ENCODE results near the gene ZBTB38. TPM values are rescaled to one million over a fixed set of nuclear protein-coding genes. Genes with fewer than 3 reads are reported as not detected.

ZBTB38 gene
- total RNA-seq, 1 experiment from 2014 or later: 12.3 TPM

DNA sequence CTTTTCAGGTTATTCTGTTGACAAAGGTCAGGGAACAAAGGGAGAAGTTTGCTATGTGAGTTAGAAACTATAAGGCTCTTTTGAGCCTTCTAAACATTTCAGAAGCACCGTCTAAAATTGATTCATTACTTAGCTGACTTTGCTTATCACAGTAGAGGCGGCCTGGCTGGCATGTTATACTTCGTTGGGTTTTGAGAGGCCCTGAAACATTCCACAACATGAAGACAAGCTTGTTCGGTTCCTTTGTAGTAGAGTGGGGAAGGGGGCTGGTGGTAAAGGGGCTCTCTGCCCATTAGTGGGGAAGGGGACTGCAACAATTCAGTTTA, 23.6 kb downstream of the ZBTB38 start (continued):
- TF ChIP-seq, protein P1, sequence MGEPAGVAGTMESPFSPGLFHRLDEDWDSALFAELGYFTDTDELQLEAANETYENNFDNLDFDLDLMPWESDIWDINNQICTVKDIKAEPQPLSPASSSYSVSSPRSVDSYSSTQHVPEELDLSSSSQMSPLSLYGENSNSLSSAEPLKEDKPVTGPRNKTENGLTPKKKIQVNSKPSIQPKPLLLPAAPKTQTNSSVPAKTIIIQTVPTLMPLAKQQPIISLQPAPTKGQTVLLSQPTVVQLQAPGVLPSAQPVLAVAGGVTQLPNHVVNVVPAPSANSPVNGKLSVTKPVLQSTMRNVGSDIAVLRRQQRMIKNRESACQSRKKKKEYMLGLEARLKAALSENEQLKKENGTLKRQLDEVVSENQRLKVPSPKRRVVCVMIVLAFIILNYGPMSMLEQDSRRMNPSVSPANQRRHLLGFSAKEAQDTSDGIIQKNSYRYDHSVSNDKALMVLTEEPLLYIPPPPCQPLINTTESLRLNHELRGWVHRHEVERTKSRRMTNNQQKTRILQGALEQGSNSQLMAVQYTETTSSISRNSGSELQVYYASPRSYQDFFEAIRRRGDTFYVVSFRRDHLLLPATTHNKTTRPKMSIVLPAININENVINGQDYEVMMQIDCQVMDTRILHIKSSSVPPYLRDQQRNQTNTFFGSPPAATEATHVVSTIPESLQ (CRISPR knock-in tag; IDR thresholded peaks at IDR 0.05): no peak
- TF ChIP-seq NR3C1 (CRISPR knock-in tag; conservative IDR thresholded peaks at IDR 0.05; ENCODE audit: low read depth): no peak
- TF ChIP-seq, protein P2, sequence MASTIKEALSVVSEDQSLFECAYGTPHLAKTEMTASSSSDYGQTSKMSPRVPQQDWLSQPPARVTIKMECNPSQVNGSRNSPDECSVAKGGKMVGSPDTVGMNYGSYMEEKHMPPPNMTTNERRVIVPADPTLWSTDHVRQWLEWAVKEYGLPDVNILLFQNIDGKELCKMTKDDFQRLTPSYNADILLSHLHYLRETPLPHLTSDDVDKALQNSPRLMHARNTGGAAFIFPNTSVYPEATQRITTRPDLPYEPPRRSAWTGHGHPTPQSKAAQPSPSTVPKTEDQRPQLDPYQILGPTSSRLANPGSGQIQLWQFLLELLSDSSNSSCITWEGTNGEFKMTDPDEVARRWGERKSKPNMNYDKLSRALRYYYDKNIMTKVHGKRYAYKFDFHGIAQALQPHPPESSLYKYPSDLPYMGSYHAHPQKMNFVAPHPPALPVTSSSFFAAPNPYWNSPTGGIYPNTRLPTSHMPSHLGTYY (CRISPR knock-in tag; IDR thresholded peaks at IDR 0.05): no peak

DNA sequence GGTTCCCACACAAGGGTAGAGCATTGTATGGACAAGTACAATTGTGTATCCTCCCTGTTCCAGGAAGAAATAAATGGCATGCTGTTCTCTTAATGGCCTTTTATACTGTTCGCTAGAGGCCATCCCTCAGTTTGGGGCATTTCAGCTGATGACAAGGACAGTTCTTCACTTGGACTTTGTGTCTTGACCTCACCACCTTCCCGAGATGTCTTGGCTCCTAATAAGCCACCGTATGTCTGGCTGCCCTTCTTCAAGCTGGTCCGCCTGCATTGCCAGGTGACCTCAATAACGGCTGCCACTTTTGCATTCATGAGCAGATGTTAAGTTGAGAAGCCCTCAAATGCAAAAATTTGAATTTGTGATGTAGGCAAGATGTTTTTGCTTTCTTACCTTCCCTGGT, 24.1 kb downstream of the ZBTB38 start:
- H3K4me1 Mint-ChIP-seq: peaks cover 40% of the 10 kb centered on the region
- no peak overlapping the region for H3K27ac Mint-ChIP-seq
- ATAC-seq: no peak
- POLR2A ChIA-PET: no interaction called here
- TF ChIP-seq, protein P3, sequence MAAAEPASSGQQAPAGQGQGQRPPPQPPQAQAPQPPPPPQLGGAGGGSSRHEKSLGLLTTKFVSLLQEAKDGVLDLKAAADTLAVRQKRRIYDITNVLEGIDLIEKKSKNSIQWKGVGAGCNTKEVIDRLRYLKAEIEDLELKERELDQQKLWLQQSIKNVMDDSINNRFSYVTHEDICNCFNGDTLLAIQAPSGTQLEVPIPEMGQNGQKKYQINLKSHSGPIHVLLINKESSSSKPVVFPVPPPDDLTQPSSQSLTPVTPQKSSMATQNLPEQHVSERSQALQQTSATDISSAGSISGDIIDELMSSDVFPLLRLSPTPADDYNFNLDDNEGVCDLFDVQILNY (CRISPR knock-in tag; IDR thresholded peaks at IDR 0.05): no peak
- TF ChIP-seq, protein P4, sequence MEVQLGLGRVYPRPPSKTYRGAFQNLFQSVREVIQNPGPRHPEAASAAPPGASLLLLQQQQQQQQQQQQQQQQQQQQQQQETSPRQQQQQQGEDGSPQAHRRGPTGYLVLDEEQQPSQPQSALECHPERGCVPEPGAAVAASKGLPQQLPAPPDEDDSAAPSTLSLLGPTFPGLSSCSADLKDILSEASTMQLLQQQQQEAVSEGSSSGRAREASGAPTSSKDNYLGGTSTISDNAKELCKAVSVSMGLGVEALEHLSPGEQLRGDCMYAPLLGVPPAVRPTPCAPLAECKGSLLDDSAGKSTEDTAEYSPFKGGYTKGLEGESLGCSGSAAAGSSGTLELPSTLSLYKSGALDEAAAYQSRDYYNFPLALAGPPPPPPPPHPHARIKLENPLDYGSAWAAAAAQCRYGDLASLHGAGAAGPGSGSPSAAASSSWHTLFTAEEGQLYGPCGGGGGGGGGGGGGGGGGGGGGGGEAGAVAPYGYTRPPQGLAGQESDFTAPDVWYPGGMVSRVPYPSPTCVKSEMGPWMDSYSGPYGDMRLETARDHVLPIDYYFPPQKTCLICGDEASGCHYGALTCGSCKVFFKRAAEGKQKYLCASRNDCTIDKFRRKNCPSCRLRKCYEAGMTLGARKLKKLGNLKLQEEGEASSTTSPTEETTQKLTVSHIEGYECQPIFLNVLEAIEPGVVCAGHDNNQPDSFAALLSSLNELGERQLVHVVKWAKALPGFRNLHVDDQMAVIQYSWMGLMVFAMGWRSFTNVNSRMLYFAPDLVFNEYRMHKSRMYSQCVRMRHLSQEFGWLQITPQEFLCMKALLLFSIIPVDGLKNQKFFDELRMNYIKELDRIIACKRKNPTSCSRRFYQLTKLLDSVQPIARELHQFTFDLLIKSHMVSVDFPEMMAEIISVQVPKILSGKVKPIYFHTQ (CRISPR knock-in tag; IDR thresholded peaks at IDR 0.05): no peak
- TF ChIP-seq, protein P5, sequence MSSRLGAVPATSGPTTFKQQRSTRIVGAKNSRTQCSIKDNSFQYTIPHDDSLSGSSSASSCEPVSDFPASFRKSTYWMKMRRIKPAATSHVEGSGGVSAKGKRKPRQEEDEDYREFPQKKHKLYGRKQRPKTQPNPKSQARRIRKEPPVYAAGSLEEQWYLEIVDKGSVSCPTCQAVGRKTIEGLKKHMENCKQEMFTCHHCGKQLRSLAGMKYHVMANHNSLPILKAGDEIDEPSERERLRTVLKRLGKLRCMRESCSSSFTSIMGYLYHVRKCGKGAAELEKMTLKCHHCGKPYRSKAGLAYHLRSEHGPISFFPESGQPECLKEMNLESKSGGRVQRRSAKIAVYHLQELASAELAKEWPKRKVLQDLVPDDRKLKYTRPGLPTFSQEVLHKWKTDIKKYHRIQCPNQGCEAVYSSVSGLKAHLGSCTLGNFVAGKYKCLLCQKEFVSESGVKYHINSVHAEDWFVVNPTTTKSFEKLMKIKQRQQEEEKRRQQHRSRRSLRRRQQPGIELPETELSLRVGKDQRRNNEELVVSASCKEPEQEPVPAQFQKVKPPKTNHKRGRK (CRISPR knock-in tag; IDR thresholded peaks at IDR 0.05; ENCODE audit: borderline replicate concordance): no peak
- TF ChIP-seq MXD4 (CRISPR knock-in tag; IDR thresholded peaks at IDR 0.05; ENCODE audit: borderline replicate concordance): no peak
- TF ChIP-seq OVOL2 (CRISPR knock-in tag; IDR thresholded peaks at IDR 0.05; ENCODE audit: borderline replicate concordance): no peak
- TF ChIP-seq HMGA2 (CRISPR knock-in tag; IDR thresholded peaks at IDR 0.05): no peak
- TF ChIP-seq, protein P6, sequence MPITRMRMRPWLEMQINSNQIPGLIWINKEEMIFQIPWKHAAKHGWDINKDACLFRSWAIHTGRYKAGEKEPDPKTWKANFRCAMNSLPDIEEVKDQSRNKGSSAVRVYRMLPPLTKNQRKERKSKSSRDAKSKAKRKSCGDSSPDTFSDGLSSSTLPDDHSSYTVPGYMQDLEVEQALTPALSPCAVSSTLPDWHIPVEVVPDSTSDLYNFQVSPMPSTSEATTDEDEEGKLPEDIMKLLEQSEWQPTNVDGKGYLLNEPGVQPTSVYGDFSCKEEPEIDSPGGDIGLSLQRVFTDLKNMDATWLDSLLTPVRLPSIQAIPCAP (CRISPR knock-in tag; IDR thresholded peaks at IDR 0.05): no peak
- TF ChIP-seq JAZF1 (CRISPR knock-in tag; IDR thresholded peaks at IDR 0.05): no peak
- TF ChIP-seq, protein P7, sequence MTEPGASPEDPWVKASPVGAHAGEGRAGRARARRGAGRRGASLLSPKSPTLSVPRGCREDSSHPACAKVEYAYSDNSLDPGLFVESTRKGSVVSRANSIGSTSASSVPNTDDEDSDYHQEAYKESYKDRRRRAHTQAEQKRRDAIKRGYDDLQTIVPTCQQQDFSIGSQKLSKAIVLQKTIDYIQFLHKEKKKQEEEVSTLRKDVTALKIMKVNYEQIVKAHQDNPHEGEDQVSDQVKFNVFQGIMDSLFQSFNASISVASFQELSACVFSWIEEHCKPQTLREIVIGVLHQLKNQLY (CRISPR knock-in tag; IDR thresholded peaks at IDR 0.05): no peak
- TF ChIP-seq NR3C1 (CRISPR knock-in tag; conservative IDR thresholded peaks at IDR 0.05; ENCODE audit: low read depth): no peak
- TF ChIP-seq, protein P8, sequence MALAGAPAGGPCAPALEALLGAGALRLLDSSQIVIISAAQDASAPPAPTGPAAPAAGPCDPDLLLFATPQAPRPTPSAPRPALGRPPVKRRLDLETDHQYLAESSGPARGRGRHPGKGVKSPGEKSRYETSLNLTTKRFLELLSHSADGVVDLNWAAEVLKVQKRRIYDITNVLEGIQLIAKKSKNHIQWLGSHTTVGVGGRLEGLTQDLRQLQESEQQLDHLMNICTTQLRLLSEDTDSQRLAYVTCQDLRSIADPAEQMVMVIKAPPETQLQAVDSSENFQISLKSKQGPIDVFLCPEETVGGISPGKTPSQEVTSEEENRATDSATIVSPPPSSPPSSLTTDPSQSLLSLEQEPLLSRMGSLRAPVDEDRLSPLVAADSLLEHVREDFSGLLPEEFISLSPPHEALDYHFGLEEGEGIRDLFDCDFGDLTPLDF (CRISPR knock-in tag; IDR thresholded peaks at IDR 0.05): no peak
- TF ChIP-seq CREM (CRISPR knock-in tag; IDR thresholded peaks at IDR 0.05): no peak
- no peak for DNase-seq (ENCODE audit: low spot score)
- peaks cover 12% of the 10 kb centered on the region for H3K36me3 Mint-ChIP-seq
- peaks cover 7% of the 10 kb centered on the region for H3K27me3 Mint-ChIP-seq (ENCODE audit: low read depth)
- CTCF ChIA-PET: interaction anchor here (0.9 to 1.5 kb wide), 2 partner anchors 49 to 62 kb away, joined by 3 to 4 read pairs; no protein-coding TSS in a partner anchor
- no peak overlapping the region for H3K4me3 Mint-ChIP-seq
- H3K9me3 Mint-ChIP-seq: peaks cover 14% of the 10 kb centered on the region
